ENCODE data around the gene DUSP7.

GRCh38 chr3:52018319-52019000, 37.9 kb downstream of the DUSP7 start:
- no peak for TF ChIP-seq CTCF (IDR thresholded peaks at IDR 0.05)
- no peak for TF ChIP-seq EP300 (IDR thresholded peaks at IDR 0.05)
- no peak for TF ChIP-seq POLR2A (IDR thresholded peaks at IDR 0.05)
